GM21526 (cell line): ENCODE results near the gene GNS.
A peak's percentile ranks its signal among the peaks of the same experiment; 100 is the strongest.
"Not testable (repeated sequence)": the region's sequence is repeated elsewhere in the genome, so short reads cannot be mapped to it uniquely, and the experiment has no call there.

Experiments
- ATAC-seq: cut with Tn5 transposase; IDR thresholded peaks from one replicate; pipeline ENCODE4 v1.9.1; 2021; ENCODE audit warnings: moderate library complexity; ENCODE audit not compliant: unreplicated experiment, low FRiP score

Gene GNS

DNA sequence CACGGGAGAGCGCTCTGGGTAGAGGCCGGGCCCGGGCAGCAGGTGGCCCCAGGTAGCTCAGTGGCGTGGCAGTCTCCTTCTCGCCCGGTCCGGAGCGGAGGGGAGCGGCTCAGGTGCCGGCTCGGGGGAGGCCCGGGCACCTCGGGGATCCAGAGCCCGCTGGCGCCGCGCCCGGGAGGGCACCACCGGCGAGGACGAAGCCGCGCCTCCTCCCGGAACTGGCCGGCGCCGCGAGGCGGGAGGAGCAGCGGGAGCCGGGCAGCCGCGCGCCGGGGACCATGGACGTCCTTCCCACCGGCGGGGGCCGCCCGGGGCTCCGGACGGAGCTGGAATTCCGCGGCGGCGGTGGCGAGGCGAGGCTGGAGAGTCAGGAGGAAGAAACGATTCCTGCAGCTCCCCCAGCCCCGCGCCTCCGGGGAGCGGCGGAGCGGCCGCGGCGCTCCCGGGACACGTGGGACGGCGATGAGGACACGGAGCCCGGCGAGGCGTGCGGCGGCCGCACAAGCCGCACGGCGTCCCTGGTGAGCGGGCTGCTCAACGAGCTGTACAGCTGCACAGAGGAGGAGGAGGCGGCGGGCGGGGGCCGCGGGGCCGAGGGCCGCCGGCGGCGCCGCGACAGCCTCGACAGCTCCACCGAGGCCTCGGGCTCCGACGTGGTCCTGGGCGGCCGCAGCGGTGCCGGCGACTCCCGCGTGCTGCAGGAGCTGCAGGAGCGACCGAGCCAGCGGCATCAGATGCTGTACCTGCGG, 21.5 kb upstream of the GNS start:
- no peak for ATAC-seq

DNA sequence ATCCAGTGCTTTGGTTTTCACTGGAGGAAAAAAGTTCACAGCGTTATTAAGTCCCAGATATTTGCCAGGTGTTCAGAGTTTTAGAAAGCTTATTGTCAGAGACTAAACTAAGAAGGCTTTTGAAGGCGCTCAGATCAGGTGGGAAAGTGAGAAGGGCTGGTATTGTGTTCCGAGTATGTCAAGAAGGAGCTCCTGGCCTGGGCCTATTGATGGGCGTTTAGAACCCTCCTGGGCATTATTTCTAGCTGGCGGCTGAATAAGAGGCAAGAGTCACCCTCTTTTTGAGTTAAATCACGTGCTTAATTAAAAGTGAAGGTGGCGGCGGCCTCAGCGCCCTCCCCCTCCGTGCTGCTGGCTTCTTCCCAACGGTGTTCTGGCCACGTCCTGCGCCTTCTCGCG, 20.9 kb upstream of the GNS start:
- ATAC-seq: no peak

DNA sequence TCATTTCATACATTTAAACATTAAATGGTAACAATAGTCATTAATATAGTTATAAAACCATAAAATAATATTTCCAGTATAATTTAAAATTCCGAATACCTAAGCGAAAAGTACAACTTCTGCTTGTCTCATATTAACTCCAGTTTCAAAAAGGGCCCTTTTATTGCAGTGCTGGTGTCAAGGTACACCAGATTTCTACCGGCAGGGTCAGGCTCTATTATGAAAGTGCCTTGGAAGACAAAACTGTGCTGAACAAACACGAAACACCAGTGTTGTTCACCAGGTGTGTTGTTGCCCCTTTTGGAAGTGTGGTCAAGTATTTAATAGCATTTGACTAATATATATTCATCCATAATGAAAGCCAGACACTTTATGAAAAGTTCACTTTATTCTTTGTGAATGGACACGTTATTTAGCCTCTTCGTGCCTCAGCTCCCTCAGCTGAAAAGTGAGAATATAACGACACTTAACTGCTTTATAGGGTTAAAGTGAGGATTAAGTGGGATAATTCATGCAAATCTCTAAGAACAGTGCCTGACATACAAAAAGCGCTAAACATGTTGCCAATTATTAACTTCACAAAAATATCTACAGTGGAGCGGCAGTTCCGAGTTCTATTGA, 20.3 kb upstream of the GNS start:
- ATAC-seq: no peak

DNA sequence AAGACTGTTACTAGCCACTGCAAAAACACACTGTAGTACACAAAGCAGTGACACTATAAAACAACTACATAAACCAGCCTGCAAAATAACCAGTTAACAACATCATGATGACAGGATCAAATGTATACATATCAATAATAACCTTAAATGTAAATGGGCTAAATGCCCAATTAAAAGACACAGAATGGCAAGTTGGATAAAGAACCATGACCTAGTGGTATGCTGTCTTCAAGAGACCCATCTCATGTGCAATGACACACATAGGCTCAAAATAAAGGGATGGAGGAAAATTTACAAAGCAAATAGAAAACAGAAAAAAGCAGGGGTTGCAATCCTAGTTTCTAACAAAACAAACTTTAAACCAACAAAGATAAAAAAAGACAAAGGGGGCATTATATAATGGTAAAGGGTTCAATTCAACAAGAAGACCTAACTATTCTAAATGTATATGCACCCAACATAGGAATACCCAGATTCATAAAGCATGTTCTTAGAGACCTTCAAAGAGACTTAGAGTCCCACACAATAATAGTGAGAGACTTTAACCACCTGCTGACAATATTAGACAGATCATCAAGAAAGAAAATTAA, 16.0 kb upstream of the GNS start:
- not testable (repeated sequence) for ATAC-seq

DNA sequence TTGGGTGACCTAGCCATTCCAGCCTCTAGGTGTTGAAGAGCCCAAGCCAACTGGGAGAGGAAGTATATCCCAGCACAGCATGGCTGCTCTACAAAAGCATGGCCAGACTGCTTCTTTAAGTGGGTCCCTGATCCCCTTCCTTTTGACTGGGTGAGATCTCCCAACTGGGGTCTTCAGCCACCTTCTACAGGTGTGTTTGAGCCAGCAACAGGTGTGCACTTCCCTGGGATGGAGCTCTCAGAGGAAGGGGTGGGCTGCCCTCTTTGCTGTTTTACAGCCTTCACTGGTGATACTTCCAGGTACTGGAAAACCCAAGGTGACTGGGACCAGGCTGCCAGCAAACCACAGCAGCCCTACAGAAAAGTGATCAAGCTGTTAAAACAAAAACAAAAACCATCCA, 14.2 kb upstream of the GNS start:
- no peak for ATAC-seq

DNA sequence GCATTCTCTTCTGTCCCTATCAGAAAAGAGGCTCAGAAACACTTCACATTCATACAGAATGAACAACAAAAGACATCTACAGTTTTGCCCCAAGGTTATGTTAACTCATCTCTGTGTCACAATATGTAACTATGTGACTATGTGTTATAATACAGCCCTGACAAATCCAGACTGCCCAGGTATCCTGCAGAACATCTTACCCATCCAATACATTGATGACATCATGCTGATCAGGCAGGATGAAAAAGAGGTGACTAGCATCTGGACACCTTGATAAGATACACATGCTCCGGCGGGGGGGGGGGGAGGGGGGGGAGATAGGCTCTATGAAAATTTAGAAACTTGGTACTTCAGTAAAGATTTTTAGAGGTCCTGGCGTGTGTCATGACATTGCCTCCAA, 8.3 kb upstream of the GNS start:
- ATAC-seq: no peak

DNA sequence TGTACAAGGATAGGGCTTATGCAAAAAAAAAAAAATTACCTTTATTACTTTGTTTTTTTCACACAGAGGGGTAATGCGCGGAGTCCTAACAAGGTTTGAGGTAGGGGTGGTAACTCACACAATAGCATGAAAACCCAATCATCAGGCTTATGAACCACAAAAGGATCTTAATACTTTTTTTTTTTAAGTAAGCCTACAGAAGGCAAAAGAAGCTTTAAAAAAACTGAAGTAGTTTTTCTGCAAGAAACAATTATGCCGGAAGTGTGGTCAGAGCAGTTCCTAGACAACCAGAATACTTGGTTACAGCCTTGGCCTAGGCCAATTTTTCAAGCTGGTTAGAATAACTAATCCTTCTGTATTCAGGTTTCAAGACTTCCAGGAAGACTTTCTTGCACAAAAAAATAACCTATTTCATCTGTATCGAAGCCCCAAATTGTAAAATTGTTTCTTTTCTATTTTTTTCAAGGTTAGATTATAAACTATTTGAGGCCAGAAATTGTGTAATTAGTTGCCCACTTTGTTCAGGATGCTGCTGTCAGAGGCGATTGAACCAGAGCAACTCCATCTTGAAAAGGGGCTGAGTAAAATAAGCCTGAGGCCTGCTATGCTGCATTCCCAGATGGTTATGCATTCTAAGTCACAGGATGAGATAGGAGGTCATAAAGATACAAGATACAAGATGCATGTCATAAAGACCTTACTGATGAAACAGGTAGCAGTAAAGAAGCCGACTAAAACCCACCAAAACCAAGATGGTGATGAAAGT, 1.8 kb upstream of the GNS start:
- no peak for ATAC-seq

DNA sequence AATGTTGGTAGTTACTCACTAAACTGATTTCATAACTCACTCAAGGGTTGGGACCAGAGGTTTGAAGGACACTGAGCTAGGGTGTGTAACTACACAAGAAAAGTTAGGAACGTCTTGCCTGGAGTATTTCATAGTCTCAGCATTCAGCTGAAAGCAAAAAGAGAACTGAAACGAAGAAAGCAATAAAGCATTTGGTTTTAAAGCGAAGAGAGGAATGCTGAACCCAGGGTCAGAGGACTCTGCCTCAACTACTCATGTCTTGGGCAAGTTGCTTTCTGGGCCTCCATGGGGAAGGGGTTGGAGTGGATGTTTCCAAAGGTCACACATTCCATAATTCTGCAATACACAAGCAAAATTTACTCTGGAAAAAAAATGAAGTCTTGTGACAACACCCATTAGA, 1.4 kb downstream of the GNS start:
- no peak for ATAC-seq

DNA sequence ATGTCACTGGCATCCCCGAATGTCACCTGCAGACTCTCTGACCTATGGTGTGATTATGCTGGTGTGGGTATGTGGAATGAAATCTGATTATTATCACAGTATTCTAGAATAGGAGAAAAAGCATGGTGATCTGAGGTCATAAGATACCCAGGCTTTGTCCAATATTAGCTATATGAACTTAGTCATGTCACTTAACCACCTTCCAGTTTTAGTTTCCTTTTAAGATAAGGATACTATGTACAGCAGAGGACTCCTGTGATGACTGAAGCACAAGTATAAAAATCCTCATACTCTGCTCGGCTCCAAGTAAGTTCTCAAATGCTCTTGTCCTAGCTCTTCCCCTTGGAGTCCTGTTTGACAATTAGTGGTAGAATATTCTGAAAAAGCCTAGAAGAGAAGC, 2.8 kb downstream of the GNS start:
- peak; percentile 36 for ATAC-seq

DNA sequence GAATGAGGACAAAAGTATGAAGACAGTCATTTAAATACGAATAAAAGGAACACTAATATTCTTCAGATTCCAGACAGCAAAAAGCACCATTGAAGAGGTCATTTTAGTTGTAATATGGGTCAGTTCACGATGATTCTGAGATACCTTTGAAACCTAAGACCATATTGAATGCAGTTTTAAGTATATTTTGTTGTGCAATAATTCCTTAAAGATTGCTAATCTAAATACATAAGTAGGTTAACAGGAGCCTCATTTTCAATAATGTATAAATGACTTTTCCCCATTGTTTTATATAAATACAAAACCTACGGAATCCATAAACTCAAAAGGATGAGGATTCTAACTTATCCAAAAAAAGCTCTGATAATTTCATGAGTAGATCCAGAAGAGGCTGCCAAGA, 5.8 kb downstream of the GNS start:
- ATAC-seq: no peak

DNA sequence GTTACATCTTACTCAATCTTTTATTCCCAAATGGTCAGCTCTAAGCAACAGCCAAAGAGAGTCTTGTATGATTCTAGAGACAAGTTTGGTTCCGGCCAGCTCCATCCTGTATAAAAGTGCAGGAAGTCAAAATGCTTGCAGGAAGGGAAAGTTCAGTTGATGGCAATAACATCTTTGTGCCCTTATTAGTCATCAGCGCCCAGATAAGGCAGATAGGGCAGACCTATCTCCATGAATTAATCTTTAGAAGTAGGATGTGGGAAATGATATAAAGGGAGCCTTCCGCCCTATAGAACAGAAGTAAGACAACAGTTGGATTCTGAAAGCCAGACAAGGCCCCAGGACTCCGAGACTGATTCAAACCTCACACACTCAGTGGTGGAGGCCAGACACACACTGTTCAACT, 6.4 kb downstream of the GNS start:
- no peak for ATAC-seq

DNA sequence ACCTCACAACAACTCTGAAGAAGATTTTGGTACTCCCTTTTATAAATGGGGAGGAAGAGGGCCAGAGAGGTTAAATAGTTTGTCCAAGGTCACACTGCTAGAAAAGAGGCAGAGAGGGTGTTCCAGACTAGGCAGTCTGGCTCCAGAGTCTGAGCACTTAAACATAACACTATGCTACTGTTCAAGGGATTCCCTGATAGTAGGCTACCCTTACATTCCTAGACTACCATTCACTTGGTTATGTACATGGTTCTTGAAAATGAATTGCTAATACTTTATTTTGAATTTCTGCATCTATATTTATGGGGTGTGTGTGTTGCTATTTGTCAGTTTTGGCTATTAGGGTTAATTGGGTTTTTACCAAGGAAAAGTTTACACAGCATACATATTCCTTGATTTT, 7.2 kb downstream of the GNS start:
- ATAC-seq: no peak

DNA sequence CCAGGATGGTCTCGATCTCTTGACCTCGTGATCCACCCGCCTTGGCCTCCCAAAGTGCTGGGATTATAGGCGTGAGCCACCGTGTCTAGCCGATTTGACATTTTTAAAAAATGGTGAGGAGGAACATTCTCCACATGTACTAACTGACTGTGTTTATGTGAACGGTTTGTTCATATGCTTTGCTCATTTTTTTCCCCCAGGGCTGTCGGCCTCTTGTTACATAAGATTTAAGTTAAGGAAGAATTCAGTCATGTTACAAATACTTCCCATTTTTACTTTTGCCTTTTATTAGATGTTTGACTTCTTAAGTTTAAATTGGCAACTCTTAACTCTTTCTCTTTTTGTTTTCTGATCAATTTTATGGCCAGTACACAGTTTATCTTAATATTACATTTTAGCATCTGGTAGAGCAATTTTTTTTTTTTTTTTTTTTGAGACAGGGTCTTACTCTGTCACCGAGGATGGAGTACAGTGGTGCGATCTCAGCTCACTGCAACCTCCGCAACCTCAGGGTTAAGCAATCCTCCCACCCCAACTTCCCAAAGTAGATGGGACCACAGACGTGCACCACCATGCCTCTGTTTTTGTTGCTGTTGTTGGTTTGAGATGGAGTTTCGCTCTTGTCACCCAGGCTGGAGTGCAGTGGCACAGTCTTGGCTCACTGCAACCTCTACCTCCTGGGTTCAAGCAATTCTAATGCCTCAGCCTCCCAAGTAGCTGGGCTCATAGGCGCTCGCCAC, 9.6 kb downstream of the GNS start:
- no peak for ATAC-seq

DNA sequence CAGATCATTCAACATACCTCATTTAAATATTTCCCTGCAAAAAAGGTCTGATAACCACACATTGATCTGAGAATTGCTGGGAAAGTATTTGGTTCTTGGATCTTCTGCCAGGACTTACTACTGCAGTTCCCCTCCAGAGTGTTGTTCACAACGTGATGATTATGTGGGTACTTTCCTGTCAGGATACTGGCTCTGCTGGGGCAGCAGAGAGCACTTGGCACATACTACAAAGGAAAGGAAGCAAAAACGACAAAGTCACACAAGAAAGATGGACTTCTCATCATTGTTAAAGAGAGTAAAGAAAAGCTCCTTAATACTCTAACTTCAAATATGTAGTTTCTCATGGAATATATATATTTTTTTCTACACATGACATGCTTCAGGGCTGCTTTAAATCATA, 11.5 kb downstream of the GNS start:
- ATAC-seq: no peak

DNA sequence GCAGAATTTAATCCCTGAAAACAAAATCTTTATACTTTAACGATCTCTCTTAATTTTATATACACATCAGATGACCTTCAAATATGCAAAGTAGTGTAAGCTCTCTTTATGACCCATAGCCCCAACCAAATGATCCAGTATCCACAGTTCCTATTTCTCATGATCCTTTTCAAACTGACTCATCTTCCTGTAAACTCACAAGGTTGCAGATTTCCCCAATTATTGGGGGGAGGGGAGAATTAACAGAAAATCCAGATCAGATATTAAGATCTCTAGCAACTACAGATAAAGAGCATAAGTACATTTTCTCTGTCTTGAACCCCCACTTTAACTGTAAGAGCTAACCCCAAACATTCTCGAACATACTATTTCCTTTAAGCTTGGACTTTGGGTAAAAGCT, 12.5 kb downstream of the GNS start:
- ATAC-seq: no peak

DNA sequence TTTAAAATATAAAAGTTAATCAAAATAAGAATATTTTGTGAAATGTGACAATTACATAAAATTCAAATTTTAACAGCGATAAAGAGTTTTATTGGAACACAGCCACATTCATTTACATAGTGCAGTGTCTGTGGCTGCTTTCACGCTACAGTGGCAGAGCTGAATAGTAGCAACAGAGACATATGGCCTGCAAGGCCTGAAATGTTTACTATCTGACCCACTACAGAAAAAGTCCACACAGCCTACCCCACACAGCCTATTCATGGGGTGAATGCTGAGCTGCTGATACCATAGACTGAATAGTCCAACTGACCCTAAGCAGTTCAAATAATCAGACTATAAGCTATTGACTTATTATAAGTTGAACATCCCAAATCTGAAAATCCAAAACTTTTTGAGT, 13.2 kb downstream of the GNS start:
- ATAC-seq: no peak

DNA sequence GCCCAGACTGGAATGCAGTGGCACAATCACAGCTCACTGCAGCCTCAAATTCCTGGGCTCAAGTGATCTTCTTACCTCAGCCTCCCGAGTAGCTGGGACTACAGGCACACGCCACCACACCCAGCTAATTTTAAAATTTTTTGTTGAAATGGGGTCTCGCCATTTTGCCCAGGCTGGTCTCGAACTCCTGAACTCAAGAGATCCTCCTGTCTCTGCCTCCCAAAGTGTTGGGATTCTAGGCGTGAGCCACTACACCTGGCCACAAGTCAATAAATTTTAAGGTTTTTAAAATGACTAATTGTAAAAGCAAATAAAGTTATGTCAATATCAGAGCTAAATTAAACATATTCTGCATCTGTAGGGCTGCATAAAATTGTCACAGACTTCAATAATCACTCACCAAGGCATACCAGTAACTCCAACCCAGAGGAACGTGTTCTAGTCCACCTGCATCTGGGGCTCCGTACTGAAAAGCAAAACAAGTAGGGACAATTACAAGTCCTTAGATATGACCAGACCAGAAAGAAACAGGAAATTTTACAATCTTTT, 13.9 kb downstream of the GNS start:
- ATAC-seq: no peak

DNA sequence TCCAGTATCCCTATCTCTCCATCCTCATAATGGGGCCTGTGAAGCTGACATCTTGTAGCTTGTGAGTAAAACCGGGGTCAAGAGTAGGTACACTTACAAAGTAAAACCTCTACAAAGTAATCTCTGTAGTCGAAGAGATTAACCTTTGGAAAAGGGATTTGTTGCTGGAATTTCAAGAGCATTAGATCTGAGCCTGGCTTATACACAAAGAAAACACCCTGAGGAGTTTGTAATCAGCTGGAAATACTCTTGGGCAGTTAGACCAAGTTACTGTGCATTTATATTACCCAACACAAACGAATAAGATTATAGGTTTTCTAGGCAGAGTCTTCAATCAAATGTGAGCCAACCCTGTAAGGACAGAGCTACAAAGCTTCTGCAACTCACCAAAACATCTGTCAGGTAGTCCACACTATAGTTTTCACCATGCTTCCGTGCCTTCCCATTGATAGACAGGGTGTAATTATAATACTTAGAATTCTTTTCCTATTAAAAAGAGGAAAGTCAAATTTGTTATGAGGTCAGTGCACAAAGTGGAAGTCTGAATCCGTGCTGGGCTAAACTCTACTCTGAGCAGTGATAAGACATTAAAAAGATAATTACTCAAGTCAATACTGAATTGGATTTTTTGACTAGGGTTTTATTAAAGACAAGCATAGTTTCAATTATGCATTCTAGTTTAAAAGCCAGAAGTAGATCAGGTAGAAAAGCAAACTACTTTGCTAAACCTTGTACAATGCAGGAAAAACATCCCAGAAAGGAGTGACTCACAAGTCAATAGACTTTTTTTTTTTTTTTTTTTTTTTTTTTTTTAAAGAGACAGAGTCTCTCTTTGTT, 14.6 kb downstream of the GNS start:
- ATAC-seq: no peak

DNA sequence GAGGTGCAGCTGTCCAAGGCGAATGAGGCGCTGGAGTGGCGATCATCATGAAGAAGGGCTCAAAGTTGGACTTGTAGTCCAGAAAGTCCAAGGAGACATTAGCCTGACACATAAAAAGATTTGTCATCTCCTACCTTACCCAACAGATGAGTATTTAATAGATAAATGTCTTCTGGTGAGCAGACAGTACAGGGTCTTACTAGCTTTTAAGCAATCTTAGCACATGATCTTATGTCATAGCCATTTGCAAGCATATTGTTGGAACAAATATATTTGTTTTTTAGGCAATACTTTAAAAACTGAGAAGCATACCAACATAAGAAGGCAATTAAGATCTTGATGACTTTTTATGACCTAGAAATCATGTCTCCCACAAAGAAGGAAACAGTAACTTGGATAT, 16.0 kb downstream of the GNS start:
- ATAC-seq: no peak

DNA sequence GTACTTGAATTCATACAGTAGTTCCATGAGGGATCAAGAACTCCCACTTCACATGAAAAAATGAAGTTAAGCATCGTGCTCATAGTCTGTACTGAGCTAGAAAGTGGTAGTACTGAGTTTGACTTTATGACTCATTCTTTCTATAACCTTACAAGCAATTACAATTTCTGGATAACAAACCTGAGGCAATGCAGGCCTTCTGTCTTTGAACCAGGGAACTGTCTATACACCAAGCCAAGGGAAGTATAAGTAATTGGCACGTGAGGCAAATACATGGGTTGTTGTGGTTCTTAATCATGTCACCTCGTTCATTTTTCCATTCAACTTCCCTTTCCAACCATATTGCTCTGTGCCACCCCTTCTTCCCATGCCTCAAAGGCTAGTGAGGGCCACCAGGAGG, 16.8 kb downstream of the GNS start:
- no peak for ATAC-seq
